Upper lobe of left lung (tissue), 6 donors: ENCODE results near the gene NODAL. TPM values are rescaled to one million over a fixed set of nuclear protein-coding genes. Genes with fewer than 3 reads are reported as not detected.

Experiments
- ATAC-seq, 2 donors: fragments of 200-7000 bp; cut with Tn5 transposase; one replicate each; pipeline ENCODE4 v1.9.1; 2022; ENCODE audit warnings: mild to moderate bottlenecking in 2 of 2, moderate library complexity in 2 of 2; ENCODE audit not compliant: low FRiP score in 2 of 2
- DNase-seq, 2 donors: peaks; one replicate each; pipeline ENCODE4 v3.0.0-alpha.2; 2019 to 2020
- H3K27ac ChIP-seq, 4 donors: fragments of 200-600 bp; sonication (generic); one replicate each; pipeline ENCODE4 v1.5.1; 2016 to 2019
- H3K27me3 ChIP-seq, 4 donors: fragments of 200-600 bp; sonication (generic); one replicate each; pipeline ENCODE4 v1.5.1; 2017 to 2019
- H3K36me3 ChIP-seq, 4 donors: fragments of 200-600 bp; sonication (generic); one replicate each; pipeline ENCODE4 v1.5.1; 2016 to 2019
- H3K4me1 ChIP-seq, 4 donors: fragments of 200-600 bp; sonication (generic); one replicate each; pipeline ENCODE4 v1.5.1; 2018 to 2019
- H3K4me3 ChIP-seq, 4 donors: fragments of 200-600 bp; sonication (generic); one replicate each; pipeline ENCODE4 v1.5.1; 2017 to 2019; ENCODE audit warnings: mild to moderate bottlenecking in 2 of 4, moderate library complexity in 1 of 4
- H3K9me3 ChIP-seq, 4 donors: fragments of 200-600 bp; sonication (generic); one replicate each; pipeline ENCODE4 v1.5.1; 2018 to 2019
- CTCF ChIP-seq, 6 experiments: fragments of 450-650 bp in 4 of 6; fragments of 200-600 bp in 2 of 6; sonication (generic) in 2 of 6; IDR thresholded peaks; one replicate each; pipeline ENCODE4 v1.5.1; 2016 to 2019; ENCODE audit warnings: antibody characterized with exemption in 6 of 6
- EP300 ChIP-seq, 4 donors: sonication (generic); formaldehyde crosslinking; IDR thresholded peaks; one replicate each; pipeline ENCODE4 v1.5.1; 2017; ENCODE audit warnings: antibody characterized with exemption in 4 of 4, control low read depth in 2 of 4
- POLR2A ChIP-seq, 4 donors: fragments of 450-650 bp; IDR thresholded peaks; one replicate each; pipeline ENCODE4 v1.5.1; 2016 to 2017; ENCODE audit warnings: antibody characterized with exemption in 4 of 4, mild to moderate bottlenecking in 2 of 4
- POLR2AphosphoS5 ChIP-seq, 2 donors: sonication (generic); formaldehyde crosslinking; IDR thresholded peaks; one replicate each; pipeline ENCODE4 v1.5.1; 2017; ENCODE audit warnings: antibody characterized with exemption in 2 of 2
- whole genome bisulfite sequencing, 2 donors: methylation state at CpG; one replicate each; pipeline ENCODE4 v1.1.5; 2017 to 2018; 5-methylcytosine and 5-hydroxymethylcytosine counted together
- total RNA-seq, 6 donors: library from RNA; depleted of rRNA in 4 of 6; stranded (reverse); fragments of >200 nt in 4 of 6; gene quantifications; one replicate each; pipeline versions ENCODE4 v1.1.0 to v1.2.1, GENCODE V29; 2016 to 2021
- donor health status: DM: no; HTN: no; CAD: no; lungs with moderate emphysema.
- donor health status: DM: no; HTN: yes; CAD: no; lungs with severe emphysema.

NODAL gene
- total RNA-seq, 6 donors from 2014 or later, result not detected

GRCh38 chr10:70426823-70427222 is 14.7 kb downstream of the NODAL start:
- Histone ChIP-seq H3K4me3 (no peak overlapping the region), H3K4me1 (peaks cover 20 to 25% (median 23%) of the 10 kb centered on the region in 4 donors), H3K27me3 (no peaks in the 10 kb centered on the region), H3K27ac (no peak overlapping the region), H3K9me3 (no peaks in the 10 kb centered on the region), H3K36me3 (peaks cover 36 to 84% (median 55%) of the 10 kb centered on the region in 4 donors)
- no peak for TF ChIP-seq CTCF (IDR thresholded peaks at IDR 0.05)
- TF ChIP-seq POLR2AphosphoS5 (IDR thresholded peaks at IDR 0.05), result no peak
- no peak for TF ChIP-seq EP300 (IDR thresholded peaks at IDR 0.05)
- TF ChIP-seq POLR2A (IDR thresholded peaks at IDR 0.05), result no peak
- WGBS, 2 donors, result 91 to 95% methylated on average over 3 of the region's 3 CpGs
- no peak for ATAC-seq
- DNase-seq, result no peak

DNA sequence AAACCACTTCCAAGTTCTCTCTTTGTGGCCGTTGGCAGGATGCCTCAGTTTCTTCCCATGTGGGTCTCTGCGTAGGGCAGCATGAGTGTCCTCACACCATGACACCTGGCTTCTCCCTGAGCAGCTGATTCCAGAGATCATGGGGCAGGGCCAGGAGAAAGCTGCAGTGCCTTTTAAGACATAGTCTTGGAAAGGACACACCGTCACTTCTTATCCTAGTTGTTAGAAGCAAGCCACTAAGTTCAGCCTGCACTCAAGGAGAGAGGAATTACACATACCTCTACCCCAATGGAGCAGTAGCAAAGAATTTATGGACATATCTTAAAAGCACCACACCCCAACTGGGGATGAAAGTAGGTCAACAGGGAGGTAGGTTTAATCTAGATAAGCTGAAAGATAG is 16.4 kb downstream of the NODAL start:
- H3K4me3 ChIP-seq, result no peak overlapping the region
- ATAC-seq (no peak), DNase-seq (no peak)
- WGBS, 2 donors, result 70 to 100% methylated on average over 1 to 3 of the region's 3 CpGs
- peaks cover 4 to 10% (median 7%) of the 10 kb centered on the region in 4 donors for H3K4me1 ChIP-seq
- H3K27ac ChIP-seq, result no peak overlapping the region
- H3K36me3 ChIP-seq, result peaks cover 43 to 98% (median 72%) of the 10 kb centered on the region in 4 donors
- H3K9me3 ChIP-seq, result no peaks in the 10 kb centered on the region
- TF ChIP-seq CTCF (IDR thresholded peaks at IDR 0.05) (no peak), EP300 (IDR thresholded peaks at IDR 0.05) (no peak), POLR2AphosphoS5 (IDR thresholded peaks at IDR 0.05) (no peak), POLR2A (IDR thresholded peaks at IDR 0.05) (no peak)
- no peaks in the 10 kb centered on the region for H3K27me3 ChIP-seq

GRCh38 chr10:70424320-70424719 is 17.2 kb downstream of the NODAL start:
- Histone ChIP-seq H3K27me3 (no peaks in the 10 kb centered on the region), H3K36me3 (peaks cover 43 to 97% (median 78%) of the 10 kb centered on the region in 4 donors), H3K4me1 (peaks cover 0 to 2% (median under 1%) of the 10 kb centered on the region in 4 donors), H3K4me3 (no peak overlapping the region), H3K9me3 (no peaks in the 10 kb centered on the region), H3K27ac (no peak overlapping the region)
- 84 to 95% methylated on average over 3 of the region's 3 CpGs for WGBS, 2 donors
- ATAC-seq (no peak), DNase-seq (no peak)
- TF ChIP-seq EP300 (IDR thresholded peaks at IDR 0.05) (no peak), CTCF (IDR thresholded peaks at IDR 0.05) (no peak)

DNA sequence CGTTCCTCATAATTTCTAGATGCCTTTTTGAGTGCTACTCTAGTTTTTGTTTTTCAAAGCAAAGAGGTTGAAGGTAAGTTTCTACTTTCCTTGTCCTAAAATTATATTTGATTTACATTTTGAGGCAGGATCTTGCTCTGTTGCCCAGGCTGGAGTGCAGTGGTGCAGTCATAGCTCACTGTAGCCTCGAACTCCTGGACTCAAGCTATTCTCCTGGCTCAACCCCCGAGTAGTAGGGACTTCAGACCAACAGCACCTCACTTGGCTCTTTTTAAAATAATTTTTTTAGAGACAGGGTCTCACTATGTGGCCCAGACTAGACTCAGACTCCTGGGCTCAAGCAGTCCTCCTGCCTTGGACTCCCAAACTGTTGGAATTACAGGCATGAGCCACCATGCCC is 22.8 kb downstream of the NODAL start:
- Histone ChIP-seq H3K9me3 (no peaks in the 10 kb centered on the region), H3K27me3 (no peaks in the 10 kb centered on the region), H3K4me1 (peaks cover 0 to 3% (median 0%) of the 10 kb centered on the region in 4 donors), H3K4me3 (no peak overlapping the region), H3K36me3 (peaks cover 25 to 46% (median 40%) of the 10 kb centered on the region in 4 donors), H3K27ac (no peak overlapping the region)
- ATAC-seq (no peak), DNase-seq (no peak)
- TF ChIP-seq POLR2AphosphoS5 (IDR thresholded peaks at IDR 0.05) (no peak), CTCF (IDR thresholded peaks at IDR 0.05) (no peak)
- WGBS, 2 donors, result 96 to 100% methylated on average over 3 of the region's 3 CpGs

- no peaks in the 10 kb centered on the region for H3K27me3 ChIP-seq
- ATAC-seq (no peak), DNase-seq (no peak)
- H3K36me3 ChIP-seq, result peaks cover 21 to 41% (median 37%) of the 10 kb centered on the region in 4 donors
- H3K27ac ChIP-seq, result no peak overlapping the region
- no peak for TF ChIP-seq POLR2AphosphoS5 (IDR thresholded peaks at IDR 0.05)
- TF ChIP-seq EP300 (IDR thresholded peaks at IDR 0.05), result no peak
- TF ChIP-seq CTCF (IDR thresholded peaks at IDR 0.05), result no peak
- no peak for TF ChIP-seq POLR2A (IDR thresholded peaks at IDR 0.05)
- WGBS, 2 donors, result 79 to 94% methylated on average over 1 of the region's 1 CpG
- no peaks in the 10 kb centered on the region for H3K9me3 ChIP-seq
- peaks cover 0 to 4% (median 0%) of the 10 kb centered on the region in 4 donors for H3K4me1 ChIP-seq
- H3K4me3 ChIP-seq, result no peak overlapping the region
These were observed 23.3 kb downstream of the NODAL start for GRCh38 chr10:70418229-70418628.
